ENCODE results near the gene RMDN2.

- TF ChIP-seq ZNF76 (CRISPR knock-in tag; IDR thresholded peaks at IDR 0.05; ENCODE audit: borderline replicate concordance) (no peak), CTCF (IDR thresholded peaks at IDR 0.05 in 2 of 3, conservative IDR thresholded peaks at IDR 0.05 in 1 of 3; ENCODE audit: insufficient read depth in 2 of 3, low read depth in 1 of 3, low read length in 3 of 3) (no peak), POLR2AphosphoS5 (IDR thresholded peaks at IDR 0.05; ENCODE audit: control insufficient read depth, insufficient read depth, low read depth, low read length) (no peak)
Measured at GRCh38 chr2:38045811-38046210, 120.7 kb downstream of the RMDN2 start.

Data from K562 (cell line).